WERI-Rb-1 (cell line): ENCODE data around the gene LRRC42.

Source experiments
- DNase-seq: peaks from one replicate; pipeline ENCODE4 v3.0.0-alpha.2; 2020
- H3K27ac ChIP-seq: fragments of 250-450 bp; sonication (Bioruptor Pico); 2 replicates; pipeline ENCODE4 v1.5.1; 2020; ENCODE audit warnings: mild to moderate bottlenecking, moderate library complexity
- H3K27me3 ChIP-seq: fragments of 250-450 bp; sonication (Bioruptor Pico); 2 replicates; pipeline ENCODE4 v1.5.1; 2021; ENCODE audit warnings: mild to moderate bottlenecking, low read depth, moderate library complexity; ENCODE audit not compliant: insufficient read depth, severe bottlenecking
- H3K36me3 ChIP-seq: fragments of 250-450 bp; sonication (Bioruptor Pico); 2 replicates; pipeline ENCODE4 v1.5.1; 2020; ENCODE audit warnings: mild to moderate bottlenecking, moderate library complexity
- H3K4me3 ChIP-seq: 2 replicates; pipeline ENCODE4 v1.5.1; 2011; ENCODE audit warnings: low read depth, mild to moderate bottlenecking, control low read depth, low read length
- H3K9me3 ChIP-seq: fragments of 250-450 bp; sonication (Bioruptor Pico); 2 replicates; pipeline ENCODE4 v1.5.1; 2021; ENCODE audit warnings: mild to moderate bottlenecking, moderate library complexity; ENCODE audit not compliant: severe bottlenecking
- CTCF ChIP-seq: IDR thresholded peaks from 2 replicates; pipeline ENCODE4 v1.5.1; 2011; ENCODE audit warnings: low read depth, mild to moderate bottlenecking, control low read depth, inconsistent platforms, low read length

The LRRC42 gene

GRCh38 chr1:54016343-54017282, 70.5 kb downstream of the LRRC42 start:
- no peaks in the 10 kb centered on the region for H3K9me3 ChIP-seq
- H3K36me3 ChIP-seq: no peaks in the 10 kb centered on the region
- TF ChIP-seq CTCF: no peak
- H3K27ac ChIP-seq: no peak overlapping the region
- no peak for DNase-seq
- no peak overlapping the region for H3K4me3 ChIP-seq
- no peaks in the 10 kb centered on the region for H3K27me3 ChIP-seq
